Sigmoid colon (tissue), 4 donors: ENCODE data around the gene BRI3.

Experiments used
- CTCF ChIP-seq, 4 experiments: fragments of 450-650 bp in 3 of 4; fragments of 200-600 bp in 1 of 4; IDR thresholded peaks; one replicate each; pipeline ENCODE4 v1.5.1; 2016 to 2019; ENCODE audit warnings: antibody characterized with exemption in 4 of 4, mild to moderate bottlenecking in 3 of 4, moderate library complexity in 2 of 4
- EP300 ChIP-seq, 4 donors: sonication (generic); formaldehyde crosslinking; IDR thresholded peaks; one replicate each; pipeline ENCODE4 v1.6.1; 2017; ENCODE audit warnings: antibody characterized with exemption in 4 of 4
- POLR2A ChIP-seq, 2 donors: fragments of 450-650 bp; IDR thresholded peaks; one replicate each; pipeline ENCODE4 v1.6.1; 2016; ENCODE audit warnings: antibody characterized with exemption in 2 of 2, mild to moderate bottlenecking in 2 of 2, moderate library complexity in 2 of 2
- POLR2AphosphoS5 ChIP-seq, 4 donors: sonication (generic); formaldehyde crosslinking; IDR thresholded peaks; one replicate each; pipeline ENCODE4 v1.6.1; 2017; ENCODE audit warnings: antibody characterized with exemption in 4 of 4

- TF ChIP-seq POLR2A (IDR thresholded peaks at IDR 0.05) (no peak), EP300 (IDR thresholded peaks at IDR 0.05) (no peak), POLR2AphosphoS5 (IDR thresholded peaks at IDR 0.05) (no peak), CTCF (IDR thresholded peaks at IDR 0.05) (no peak)
Observed at GRCh38 chr7:98236355-98237185, 44.9 kb upstream of the BRI3 start.
